HS-5 (cell line): ENCODE results near the gene LCN12.

Experiments used
- DNase-seq: peaks from one replicate; pipeline ENCODE4 v3.0.0-alpha.2; 2012; ENCODE audit warnings: low read depth

LCN12 gene, protein sequence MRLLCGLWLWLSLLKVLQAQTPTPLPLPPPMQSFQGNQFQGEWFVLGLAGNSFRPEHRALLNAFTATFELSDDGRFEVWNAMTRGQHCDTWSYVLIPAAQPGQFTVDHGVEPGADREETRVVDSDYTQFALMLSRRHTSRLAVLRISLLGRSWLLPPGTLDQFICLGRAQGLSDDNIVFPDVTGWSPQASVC

DNA sequence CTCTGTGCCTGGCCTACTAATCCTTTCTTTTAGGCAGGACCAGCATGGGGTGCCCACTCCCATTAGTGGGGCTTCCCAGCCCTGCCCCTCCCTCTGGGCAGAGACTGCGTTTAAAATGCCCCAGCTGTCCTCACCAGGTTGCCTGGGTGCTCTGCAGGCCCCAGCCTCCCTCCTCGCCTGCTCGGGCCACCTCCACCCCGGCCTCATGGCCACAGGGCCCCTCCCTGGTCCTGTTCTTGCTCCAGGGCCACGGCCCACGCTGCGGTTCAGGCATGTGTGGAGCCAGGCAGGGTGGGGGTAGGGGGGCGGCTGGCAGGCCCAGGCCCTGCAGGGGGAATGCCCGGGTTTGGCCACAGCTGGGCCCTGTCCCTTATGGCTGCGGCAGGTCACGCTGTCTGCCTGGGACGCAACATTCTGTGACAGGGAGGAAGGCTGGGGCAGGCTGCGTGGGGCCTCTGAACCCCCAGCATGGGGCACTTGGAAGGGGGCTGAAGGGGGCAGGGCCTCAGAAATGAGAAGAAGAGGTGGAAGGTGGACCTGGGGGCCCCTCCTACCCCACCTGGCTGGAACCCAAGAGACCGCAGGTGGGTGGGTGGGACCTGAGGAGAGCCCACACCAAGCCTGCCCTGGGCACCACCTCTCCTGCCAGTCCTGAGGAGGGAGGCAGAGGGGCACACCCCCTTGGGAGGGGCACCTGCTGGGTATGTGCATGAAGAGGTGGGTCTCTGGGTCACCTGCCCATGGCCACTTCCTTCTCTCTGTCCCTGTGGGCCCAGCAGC, at the start of gene LCN12:
Gene LCN12, plus strand, starts transcription at position 733 of the 780 bp plus-strand sequence. CDS start 55 bp downstream, outside the sequence.
- no peak for DNase-seq

DNA sequence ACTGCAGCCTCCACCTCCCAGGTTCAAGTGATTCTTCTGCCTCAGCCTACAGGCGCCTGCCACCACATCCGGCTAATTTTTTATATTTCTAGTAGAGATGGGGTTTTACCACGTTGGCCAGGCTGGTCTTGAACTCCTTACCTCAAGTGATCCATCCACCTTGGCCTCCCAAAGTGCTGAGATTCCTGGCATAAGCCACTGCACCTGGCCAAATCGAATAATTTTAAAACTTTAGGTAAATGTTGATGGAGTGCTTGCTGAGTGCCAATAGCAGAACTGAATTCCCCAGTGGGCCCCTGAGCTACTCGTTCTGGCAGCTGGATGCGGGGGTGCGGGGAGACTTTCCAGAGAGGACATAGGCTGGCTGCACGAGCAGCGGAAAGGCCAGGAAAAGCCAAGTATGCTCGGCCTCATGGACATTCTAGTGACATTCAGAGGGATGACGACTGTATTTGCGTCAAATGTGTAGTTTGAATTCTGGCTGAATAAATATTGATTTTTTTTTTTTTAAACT, 49.0 kb upstream of the LCN12 start:
- DNase-seq = no peak

DNA sequence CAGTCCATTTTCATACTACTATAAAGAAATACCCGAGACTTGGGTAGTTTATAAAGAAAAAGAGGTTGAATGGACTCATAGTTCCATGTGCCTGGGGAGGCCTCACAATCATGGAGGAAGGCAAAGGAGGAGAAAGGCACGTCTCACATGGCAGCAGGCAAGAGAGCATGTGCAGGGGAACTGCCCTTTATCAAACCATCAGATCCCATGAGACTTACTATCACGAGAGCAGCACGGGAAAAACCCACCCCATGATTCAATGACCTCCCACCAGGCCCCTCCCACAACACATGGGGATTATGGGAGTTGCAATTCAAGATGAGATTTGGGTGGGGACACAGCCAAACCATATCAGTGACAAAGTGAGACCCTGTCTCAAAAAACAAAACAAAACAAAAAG, 45.8 kb upstream of the LCN12 start:
- no peak for DNase-seq

DNA sequence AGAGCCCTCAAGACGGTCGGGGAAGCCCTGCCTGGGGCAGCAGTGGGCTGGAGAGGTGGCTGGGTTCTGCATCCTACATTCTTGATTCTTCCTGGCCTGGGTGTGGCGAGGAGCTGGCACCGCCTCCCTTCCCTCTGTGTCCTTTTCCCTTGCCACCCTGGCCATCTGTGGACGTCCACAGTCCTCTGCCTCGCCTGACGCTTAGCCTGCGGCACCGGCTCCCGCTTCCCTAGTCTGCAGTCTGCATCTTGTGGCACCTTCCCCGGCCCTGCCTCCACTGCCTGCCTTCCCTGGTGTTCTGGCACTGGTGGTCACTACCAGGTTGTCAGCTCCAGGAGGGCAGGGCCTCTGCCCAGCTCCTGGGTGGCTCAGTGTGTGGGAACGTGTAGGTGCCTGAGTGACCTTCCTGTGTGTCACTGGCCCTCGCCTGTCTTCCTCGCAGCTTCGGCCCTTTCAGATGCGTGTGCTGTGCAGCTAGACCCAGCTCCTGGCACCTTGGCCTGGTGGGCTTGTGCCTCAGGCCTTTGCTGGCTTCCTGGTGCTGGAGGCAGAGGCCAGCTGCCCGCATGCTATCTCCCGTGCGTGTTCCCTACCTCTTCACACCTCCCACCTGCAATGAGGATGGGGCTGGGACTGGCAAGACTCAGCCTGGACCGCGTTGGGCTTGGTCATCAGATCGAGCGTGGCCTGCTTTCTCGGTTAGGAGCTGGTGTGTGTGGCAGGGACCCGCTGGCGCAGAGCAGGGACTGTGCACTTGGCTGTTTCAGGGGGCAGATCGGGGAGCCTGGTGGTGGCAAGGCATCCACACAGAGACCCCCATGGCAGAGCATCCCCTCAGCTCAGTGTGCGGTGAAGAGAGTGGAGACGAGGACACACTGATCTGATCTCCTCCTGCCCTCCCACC, 44.8 kb upstream of the LCN12 start:
- DNase-seq = no peak

DNA sequence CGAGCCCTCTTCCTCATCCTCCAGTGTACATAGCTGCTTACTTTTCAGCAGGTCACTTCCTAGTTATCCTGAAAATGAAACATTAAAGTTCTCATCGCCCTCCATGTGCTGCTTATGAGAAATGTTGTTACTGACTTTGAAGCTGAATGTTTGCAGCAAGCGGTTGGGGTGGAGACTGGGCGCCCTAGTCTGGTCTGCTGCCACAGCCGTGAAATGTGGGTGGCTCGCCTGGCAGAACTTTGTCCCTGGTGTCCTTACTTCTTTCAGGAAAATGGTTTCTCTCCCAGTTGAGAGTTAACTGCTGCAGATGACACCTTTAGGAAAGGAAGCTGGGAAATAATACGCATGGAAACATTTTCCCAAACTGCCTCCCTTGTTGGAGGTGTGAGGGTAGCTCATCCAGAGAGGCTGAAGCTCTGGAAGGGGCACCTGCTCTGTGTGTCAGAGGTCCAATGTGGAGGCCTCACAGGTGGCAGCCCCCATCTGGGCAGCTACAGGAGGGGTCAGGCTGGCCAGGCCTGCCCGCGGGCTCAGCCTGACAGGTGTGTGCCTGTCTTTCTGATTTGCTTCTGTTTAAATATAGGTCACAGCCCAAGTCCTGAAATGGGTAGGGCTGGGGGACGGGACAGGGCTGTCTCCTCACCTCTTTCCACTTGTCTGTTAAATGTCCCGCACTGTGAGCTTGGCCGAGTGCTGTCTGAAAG, 41.7 kb upstream of the LCN12 start:
- no peak for DNase-seq

DNA sequence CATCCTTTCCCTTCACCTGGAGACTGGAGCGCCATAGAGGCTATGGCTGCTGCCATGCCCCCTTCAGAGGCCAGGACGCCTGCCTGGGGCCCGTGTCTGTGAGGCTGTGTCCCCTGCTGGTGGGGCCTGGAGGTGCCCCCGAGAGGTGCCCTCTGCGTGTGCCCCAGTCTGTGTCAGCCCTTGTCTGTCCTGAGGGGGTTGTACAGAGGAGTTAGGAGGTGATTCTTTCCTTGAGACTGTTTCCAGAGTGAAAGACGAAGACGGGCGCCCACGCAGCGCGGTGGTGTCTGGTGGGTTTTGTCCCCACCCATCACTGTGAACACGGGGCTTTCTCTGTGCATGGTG, 41.2 kb upstream of the LCN12 start:
- DNase-seq = no peak

DNA sequence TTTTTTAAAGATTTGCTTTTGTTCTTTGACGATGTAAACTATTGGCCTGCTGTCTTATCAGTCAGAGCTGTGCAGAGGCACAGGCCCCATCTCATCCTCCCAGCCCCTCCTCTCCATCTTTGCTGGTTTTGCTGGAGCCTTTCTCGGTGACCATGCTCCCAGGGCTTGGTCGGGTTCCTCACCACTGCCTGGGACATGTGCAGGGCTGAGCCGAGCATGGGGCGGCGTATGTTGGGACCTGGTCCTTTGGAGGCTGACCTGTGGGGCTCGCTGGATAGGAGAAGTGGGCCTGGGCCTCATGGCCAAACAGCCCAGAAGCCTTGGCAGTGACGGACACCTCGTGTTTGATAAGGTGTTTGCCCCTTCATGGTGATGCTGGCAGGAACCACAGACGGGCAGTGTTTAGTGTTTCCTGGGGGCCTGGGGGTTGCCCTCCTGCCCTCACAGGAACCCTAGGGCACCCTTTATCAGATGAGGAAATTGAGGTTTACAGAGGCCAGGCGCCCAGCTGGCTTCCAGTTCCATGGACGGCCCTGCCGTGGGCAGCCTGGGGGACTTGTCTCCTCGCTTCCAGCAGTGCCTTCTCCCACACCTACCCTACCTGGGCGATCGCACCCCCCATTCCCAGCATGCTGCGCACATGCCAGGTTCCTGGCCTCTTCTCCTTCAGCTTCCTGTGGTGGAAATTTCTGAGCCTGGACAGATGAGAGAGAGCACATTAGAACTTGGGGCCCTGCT, 38.2 kb upstream of the LCN12 start:
- no peak for DNase-seq

DNA sequence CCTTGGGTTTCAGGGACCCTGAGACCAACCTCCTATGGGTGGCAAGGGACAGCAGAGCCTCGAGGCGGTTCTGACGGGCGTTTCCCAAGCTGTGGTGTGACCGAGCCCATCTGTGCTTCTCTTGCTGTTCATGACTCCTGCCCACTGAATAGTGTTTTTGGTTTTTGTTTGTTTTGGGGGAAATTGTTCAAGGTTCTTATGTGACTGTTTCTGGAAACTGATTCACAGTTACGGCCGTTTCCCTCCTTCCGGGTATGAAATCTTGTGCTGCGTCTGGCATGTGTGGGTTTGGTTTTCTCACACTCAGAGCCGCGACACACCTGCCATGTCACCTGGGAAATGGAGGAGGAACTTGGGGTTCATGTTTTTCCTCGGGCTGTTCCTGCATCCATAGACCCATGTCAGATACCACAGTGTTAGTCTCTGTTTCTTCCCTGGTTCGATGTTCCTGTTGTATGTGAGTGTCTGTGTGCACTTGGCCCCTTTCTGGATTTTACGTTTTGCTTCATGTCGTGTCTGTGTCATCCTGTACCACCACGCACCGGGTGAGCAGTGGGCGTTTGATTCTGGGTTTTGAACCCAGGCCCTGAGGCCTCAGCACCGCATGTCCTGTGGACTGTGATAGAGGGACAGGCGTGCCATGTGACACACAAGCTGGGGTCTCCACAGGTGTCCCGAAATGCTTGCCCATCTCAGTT, 36.3 kb upstream of the LCN12 start:
- DNase-seq = no peak

DNA sequence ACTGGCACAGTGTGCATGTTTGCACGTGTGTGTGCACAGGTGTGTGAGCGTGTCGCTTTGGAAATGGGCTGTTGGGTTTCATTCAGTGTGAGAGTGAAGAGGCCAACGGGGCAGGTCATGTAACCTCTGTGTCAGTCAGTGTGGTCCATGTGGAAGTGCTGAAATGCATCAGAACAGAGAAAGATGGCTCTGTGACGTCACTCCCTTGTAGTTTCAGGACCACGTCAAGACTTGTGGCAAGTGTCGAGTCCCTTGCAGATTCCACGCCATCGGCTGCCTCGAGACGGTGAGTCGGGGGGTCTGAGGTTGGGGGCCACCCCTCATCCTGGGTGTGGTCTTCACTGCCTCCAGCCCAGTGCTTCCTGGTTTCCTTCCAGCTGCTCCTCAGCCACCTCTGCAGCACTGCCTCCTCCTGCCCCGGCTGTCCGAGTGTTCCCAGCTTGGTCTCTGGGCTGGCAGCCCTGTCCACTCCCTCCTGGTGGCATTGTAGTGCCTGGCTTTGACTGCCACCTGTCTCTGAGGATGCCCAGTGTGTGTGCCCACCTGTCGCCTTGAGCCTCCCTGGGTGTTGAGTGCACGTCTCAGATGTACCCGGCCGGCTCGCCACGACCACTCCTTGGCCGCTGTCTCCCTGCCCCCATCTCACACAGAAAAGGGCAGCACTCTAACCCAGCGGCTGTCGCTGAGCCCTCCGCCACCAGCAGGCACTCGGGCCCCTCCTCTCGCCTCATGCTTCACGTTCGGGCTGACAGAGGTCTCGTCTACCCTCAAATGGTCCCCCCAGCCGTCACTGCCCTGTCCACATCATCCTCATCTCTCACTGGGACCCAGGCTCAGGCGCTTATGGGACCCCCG, 35.5 kb upstream of the LCN12 start:
- DNase-seq = no peak

DNA sequence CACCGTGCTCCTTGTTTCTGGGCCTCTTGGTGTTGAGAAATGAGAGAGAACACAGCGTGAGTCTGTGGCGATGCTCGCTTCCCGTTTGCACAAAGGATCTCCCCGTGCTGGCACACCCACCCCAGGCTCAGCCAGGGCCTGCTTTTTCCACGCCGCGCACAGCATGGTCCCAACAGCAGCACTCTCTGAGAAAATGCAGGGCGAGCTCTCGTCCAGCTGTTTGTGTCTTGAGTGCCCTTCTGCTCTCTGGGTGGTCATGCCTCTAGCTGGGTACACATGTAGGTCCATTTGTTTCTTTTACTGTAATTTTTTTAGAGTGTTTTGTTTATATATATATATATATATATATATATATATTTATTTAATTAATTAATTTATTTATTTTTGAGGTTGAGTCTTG, 34.2 kb upstream of the LCN12 start:
- DNase-seq = no peak

DNA sequence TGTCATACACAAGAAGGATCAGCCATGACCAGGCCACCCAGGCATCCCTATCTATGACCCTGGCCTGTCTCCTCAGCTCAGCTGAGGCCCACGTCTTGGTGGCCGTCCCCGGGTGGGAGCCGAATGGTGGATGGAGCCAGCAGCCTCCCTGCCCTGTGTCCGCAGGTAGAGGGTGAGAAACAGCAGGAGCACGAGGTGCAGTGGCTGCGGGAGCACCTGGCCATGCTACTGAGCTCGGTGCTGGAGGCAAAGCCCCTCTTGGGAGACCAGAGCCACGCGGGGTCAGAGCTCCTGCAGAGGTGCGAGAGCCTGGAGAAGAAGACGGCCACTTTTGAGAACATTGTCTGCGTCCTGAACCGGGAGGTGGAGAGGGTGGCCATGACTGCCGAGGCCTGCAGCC, 32.0 kb upstream of the LCN12 start:
- DNase-seq = no peak

DNA sequence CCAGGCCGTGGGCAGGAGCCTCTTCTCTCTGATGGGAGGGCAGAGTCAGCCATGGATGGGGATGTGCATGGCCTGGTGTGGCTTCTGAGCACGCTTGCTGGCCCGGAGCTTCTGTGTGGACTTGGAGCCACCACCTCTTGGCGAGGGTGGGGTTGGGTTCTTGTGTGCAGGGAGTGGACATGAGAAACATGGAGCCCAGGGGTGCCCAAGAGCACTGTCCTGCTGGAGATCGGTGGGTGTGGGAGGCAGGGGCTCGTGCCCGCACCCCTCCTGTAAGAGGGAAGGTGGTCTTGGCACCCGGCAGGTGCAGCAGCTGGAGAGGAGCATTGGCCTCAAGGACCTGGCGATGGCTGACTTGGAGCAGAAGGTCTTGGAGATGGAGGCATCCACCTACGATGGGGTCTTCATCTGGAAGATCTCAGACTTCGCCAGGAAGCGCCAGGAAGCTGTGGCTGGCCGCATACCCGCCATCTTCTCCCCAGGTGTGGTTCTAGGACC, 31.3 kb upstream of the LCN12 start:
- DNase-seq = no peak

DNA sequence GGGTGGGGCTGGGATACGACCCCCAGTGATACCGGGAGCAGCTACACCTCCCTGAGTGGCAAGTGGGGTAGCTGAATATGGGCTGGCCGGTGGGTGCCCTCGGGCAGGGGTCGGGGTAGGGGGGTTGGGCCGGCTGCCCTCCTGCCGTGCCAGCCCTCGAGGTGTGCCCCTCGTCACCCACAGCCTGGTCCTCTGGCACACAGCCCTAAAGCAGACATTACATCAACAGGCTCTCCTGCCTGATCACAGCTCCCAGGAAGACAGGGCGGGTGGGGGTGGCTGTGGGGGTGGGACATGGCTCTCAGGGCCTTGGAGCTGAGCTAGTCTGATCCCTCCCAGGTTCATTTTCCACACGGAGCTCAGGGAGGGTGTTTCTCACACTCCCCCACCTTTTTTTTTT, 30.8 kb upstream of the LCN12 start:
- no peak for DNase-seq

DNA sequence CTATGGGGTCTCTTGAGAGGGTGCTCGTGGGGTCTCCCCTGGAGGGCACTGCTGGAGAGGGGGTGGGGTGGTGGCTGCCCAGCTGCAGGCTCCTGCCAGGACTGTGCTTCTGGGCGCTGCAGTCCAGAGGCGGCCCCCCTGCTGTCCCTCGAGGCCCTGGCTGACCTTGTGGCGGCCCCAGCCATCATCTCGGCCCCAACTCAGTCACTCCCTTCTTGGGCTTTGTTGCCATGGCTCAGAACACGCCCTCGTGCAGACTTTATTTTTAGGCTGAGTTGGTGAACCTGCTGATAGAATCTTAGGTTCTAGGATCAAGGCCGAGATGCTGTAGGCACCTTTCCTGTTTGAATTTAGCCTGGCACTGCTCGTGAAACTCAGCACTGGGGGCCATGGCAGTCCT, 30.4 kb upstream of the LCN12 start:
- no peak for DNase-seq

DNA sequence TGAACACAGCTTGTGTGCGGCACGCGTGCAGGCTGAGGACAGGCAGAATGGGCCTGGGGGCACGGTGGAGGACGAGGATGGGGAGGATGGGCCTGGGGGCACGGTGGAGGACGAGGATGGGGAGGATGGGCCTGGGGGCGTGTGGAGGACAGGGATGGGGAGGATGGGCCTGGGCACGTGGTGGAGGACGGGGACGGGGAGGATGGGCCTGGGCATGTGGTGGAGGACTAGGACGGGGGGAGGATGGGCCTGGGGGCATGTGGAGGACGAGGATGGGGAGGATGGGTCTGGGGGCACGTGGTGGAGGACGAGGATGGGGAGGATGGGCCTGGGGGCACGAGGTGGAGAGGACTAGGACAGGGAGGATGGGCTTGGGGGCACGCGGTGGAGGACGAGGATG, 29.5 kb upstream of the LCN12 start:
- no peak for DNase-seq

DNA sequence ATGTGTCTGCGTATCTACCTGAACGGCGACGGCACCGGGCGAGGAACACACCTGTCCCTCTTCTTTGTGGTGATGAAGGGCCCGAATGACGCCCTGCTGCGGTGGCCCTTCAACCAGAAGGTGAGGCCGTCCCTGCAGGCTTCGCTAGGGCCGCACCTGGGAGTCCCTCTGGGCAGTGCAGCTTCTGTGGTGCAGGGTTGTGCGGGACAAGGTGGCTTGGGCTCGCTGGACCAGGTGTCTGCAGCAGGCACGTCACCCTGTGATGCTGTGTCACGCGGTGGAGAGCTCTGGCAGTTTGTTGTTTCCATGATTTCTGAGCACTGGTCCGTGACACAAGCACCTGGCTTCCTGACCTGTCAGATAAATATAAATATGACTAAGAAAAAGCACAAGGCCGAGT, 28.2 kb upstream of the LCN12 start:
- no peak for DNase-seq

DNA sequence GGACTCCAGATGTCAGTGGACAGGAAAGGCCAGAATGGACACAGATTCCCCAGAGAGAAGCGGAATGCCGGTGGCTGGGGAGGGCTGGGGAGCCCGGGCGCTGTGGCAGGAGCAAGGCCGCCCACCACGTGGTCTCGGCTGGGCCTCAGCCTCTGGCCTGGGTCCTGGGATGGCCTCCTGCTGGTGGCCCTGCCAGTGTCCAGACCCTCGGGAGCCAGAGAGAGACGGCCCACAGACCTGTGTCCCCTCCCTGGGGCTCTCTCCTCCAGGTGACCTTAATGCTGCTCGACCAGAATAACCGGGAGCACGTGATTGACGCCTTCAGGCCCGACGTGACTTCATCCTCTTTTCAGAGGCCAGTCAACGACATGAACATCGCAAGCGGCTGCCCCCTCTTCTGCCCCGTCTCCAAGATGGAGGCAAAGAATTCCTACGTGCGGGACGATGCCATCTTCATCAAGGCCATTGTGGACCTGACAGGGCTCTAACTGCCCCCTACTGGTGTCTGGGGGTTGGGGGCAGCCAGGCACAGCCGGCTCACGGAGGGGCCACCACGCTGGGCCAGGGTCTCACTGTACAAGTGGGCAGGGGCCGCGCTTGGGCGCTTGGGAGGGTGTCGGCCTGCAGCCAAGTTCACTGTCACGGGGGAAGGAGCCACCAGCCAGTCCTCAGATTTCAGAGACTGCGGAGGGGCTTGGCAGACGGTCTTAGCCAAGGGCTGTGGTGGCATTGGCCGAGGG, 26.5 kb upstream of the LCN12 start:
- DNase-seq = no peak

DNA sequence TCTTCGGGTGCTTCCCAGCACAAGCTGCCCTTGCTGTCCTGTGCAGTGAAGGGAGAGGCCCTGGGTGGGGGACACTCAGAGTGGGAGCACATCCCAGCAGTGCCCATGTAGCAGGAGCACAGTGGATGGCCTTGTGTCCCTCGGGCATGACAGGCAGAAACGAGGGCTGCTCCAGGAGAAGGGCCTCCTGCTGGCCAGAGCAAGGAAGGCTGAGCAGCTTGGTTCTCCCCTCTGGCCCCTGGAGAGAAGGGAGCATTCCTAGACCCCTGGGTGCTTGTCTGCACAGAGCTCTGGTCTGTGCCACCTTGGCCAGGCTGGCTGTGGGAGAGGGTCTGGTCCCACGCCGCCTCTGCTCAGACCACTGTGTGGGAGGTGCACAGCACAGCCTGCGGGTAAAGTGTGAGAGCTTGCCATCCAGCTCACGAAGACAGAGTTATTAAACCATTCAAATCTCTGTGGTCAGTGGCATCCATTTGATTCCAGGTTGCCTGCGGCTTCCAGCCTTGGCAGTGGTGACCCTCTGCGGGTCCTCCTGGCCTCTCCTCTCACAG, 25.8 kb upstream of the LCN12 start:
- DNase-seq = no peak

DNA sequence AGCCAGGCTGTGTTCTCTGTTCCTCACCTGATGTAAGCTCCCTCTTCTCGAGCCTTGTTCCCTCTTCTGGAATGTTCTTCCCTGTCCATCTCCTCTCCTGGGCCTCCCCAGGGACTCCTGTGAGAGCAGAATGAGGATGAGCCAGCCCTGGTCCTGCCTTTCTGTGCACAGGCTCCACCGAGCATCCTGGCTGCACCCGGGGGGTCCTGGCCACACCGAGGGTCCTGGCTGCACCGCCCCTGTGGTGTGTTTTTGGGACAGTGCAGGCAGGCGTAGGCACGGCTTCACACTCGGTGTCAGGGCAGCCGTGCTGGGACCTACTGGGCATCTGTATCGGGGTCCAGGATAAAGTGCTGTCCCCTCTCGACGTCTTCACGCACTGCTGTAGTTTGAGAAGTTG, 25.3 kb upstream of the LCN12 start:
- no peak for DNase-seq
